B cell (primary cell): ENCODE results near the gene PIK3AP1. TPM values are rescaled to one million over a fixed set of nuclear protein-coding genes. Genes with fewer than 3 reads are reported as not detected.

ENCODE experiments used
- ATAC-seq: fragments of 200-7000 bp; cut with Tn5 transposase; one replicate; pipeline ENCODE4 v1.10.0; 2021; ENCODE audit warnings: low read depth, mild to moderate bottlenecking, moderate number of reproducible peaks, moderate library complexity
- CTCF ChIA-PET: fragments of 350-600 bp; sonication (Branson Sonifier 250); formaldehyde crosslinking; loops from one replicate; lab custom pipeline; 2021; ENCODE audit warnings: antibody characterized with exemption, inconsistent platforms; lab: Charles Lee
- POLR2A ChIA-PET: fragments of 350-600 bp; sonication (Branson Sonifier 250); formaldehyde crosslinking; loops from one replicate; lab custom pipeline; 2021; ENCODE audit warnings: antibody characterized with exemption; lab: Charles Lee
- DNase-seq: peaks from one replicate; pipeline ENCODE4 v3.0.0; 2013
- H2AFZ ChIP-seq: 2 replicates; pipeline ENCODE4 v1.6.1; 2012; ENCODE audit warnings: mild to moderate bottlenecking, low read depth, low read length; ENCODE audit not compliant: insufficient read depth, poor library complexity, severe bottlenecking
- H3K27ac ChIP-seq, 2 donors: 1 replicate in 1 of 2; 2 replicates in 1 of 2; pipeline ENCODE4 v1.5.1; 2012 to 2013; ENCODE audit warnings: low read length in 2 of 2, mild to moderate bottlenecking in 2 of 2, moderate library complexity in 1 of 2
- H3K27me3 ChIP-seq, 4 experiments: fragments of 200-600 bp in 1 of 4; sonication (generic) in 1 of 4; replicated peaks in 1 of 4; 1 replicate in 2 of 4; 2 replicates in 2 of 4; pipeline versions ENCODE4 v1.6.1 to v1.7.0; 2013 to 2016; ENCODE audit warnings: low read length in 3 of 4, mild to moderate bottlenecking in 2 of 4, mixed read lengths in 1 of 4, moderate library complexity in 1 of 4; ENCODE audit not compliant: insufficient read depth in 4 of 4, control insufficient read depth in 3 of 4; ENCODE audit errors: control extremely low read depth in 1 of 4
- H3K36me3 ChIP-seq, 2 experiments: replicated peaks in 1 of 2; 1 replicate in 1 of 2; 2 replicates in 1 of 2; pipeline versions ENCODE4 v1.6.1 to v1.7.1; 2013; ENCODE audit warnings: low read length in 1 of 2; ENCODE audit not compliant: insufficient read depth in 2 of 2, control insufficient read depth in 1 of 2; ENCODE audit errors: control extremely low read depth in 1 of 2, extremely low read depth in 1 of 2
- H3K4me1 ChIP-seq, 2 donors: fragments of 200-600 bp in 1 of 2; sonication (generic) in 1 of 2; 1 replicate in 1 of 2; 2 replicates in 1 of 2; pipeline versions ENCODE4 v1.5.1 to v1.6.1; 2013 to 2017; ENCODE audit warnings: low read length in 2 of 2; ENCODE audit not compliant: control insufficient read depth in 2 of 2, insufficient read depth in 2 of 2
- H3K4me2 ChIP-seq: replicated peaks from 2 replicates; pipeline ENCODE3; 2012; ENCODE audit warnings: mild to moderate bottlenecking, low read depth, low read length; ENCODE audit not compliant: poor library complexity, severe bottlenecking
- H3K4me3 ChIP-seq, 5 experiments: fragments of 200-600 bp in 1 of 5; sonication (generic) in 1 of 5; 1 replicate in 3 of 5; 2 replicates in 2 of 5; pipeline versions ENCODE4 v1.5.1 to v1.7.0; 2011 to 2016; ENCODE audit warnings: low read length in 4 of 5, mild to moderate bottlenecking in 4 of 5, low read depth in 2 of 5, control low read depth in 1 of 5, moderate library complexity in 1 of 5; ENCODE audit not compliant: insufficient read depth in 1 of 5; ENCODE audit errors: control extremely low read depth in 1 of 5, extremely low read depth in 1 of 5
- H3K79me2 ChIP-seq: fragments of 200-600 bp; sonication (generic); one replicate; pipeline ENCODE4 v1.6.0; 2016; ENCODE audit warnings: low read length; ENCODE audit not compliant: control insufficient read depth, insufficient read depth
- H3K9ac ChIP-seq: fragments of 200-600 bp; sonication (generic); 2 replicates; pipeline ENCODE4 v1.6.1; 2017; ENCODE audit warnings: mild to moderate bottlenecking, low read length, moderate library complexity
- H3K9me3 ChIP-seq, 3 donors: one replicate each; pipeline versions ENCODE4 v1.6.1 to v1.7.1; 2013; ENCODE audit warnings: low read length in 2 of 3; ENCODE audit not compliant: control insufficient read depth in 2 of 3, insufficient read depth in 1 of 3; ENCODE audit errors: control extremely low read depth in 1 of 3
- H4K20me1 ChIP-seq: 2 replicates; pipeline ENCODE4 v1.6.0; 2012; ENCODE audit warnings: mild to moderate bottlenecking, low read length; ENCODE audit not compliant: insufficient read depth, control insufficient read depth, poor library complexity, severe bottlenecking
- H3K27ac Mint-ChIP-seq: one replicate; pipeline ENCODE4 v1.8.0; 2021; ENCODE audit warnings: mixed read lengths
- H3K27me3 Mint-ChIP-seq: one replicate; pipeline ENCODE4 v1.8.0; 2021; ENCODE audit warnings: mixed read lengths
- H3K4me1 Mint-ChIP-seq: one replicate; pipeline ENCODE4 v1.8.0; 2021; ENCODE audit warnings: mixed read lengths
- H3K4me3 Mint-ChIP-seq: one replicate; pipeline ENCODE4 v1.8.0; 2021; ENCODE audit warnings: mixed read lengths
- H3K9me3 Mint-ChIP-seq: one replicate; pipeline ENCODE4 v1.8.0; 2022; ENCODE audit warnings: mixed read lengths; ENCODE audit not compliant: insufficient read depth
- CTCF ChIP-seq: fragments of 200-600 bp; IDR thresholded peaks from one replicate; pipeline ENCODE4 v1.8.0; 2022; ENCODE audit warnings: antibody characterized with exemption, mild to moderate bottlenecking
- EZH2 ChIP-seq: IDR thresholded peaks from 2 replicates; pipeline ENCODE4 v1.6.1; 2012; ENCODE audit warnings: borderline replicate concordance, low read depth, mild to moderate bottlenecking, moderate library complexity, low read length; ENCODE audit not compliant: insufficient read depth, poor library complexity, severe bottlenecking
- WGBS: methylation state at CpG from one replicate; pipeline ENCODE4 v1.1.5; 2013; ENCODE audit warnings: missing lambda C conversion rate; ENCODE audit not compliant: insufficient coverage; 5-methylcytosine and 5-hydroxymethylcytosine counted together
- intact Hi-C: fragments of 100-400 bp; cut with micrococcal nuclease; formaldehyde crosslinking; loops from one replicate; pipeline ENCODE4 v1.10.0; 2022
- polyA plus RNA-seq: library from polyadenylated mRNA; depleted of rRNA; stranded (reverse); fragments of >200 nt; gene quantifications from 2 replicates; pipeline ENCODE4 v1.2.3, GENCODE V29; 2012
- total RNA-seq, 2 donors: library from RNA; stranded (reverse); fragments of 120-200 nt in 1 of 2; gene quantifications; 1 replicate in 1 of 2; 2 replicates in 1 of 2; pipeline versions ENCODE4 v1.2.3 to v1.2.4, GENCODE V29; 2013 to 2022

The PIK3AP1 gene
- total and polyA plus RNA-seq, 2 donors (not counting 1 experiment from before 2014, with no cell fraction given), result 125 to 130 TPM

- Mint-ChIP-seq H3K27me3 (no peaks in the 10 kb centered on the region), H3K4me3 (no peak overlapping the region), H3K27ac (no peak overlapping the region), H3K9me3 (no peaks in the 10 kb centered on the region), H3K4me1 (peaks cover 52% of the 10 kb centered on the region)
- Histone ChIP-seq H2AFZ (no peak overlapping the region), H3K9me3 (no peaks in the 10 kb centered on the region), H3K9ac (no peak overlapping the region), H3K4me2 (no peak overlapping the region), H3K4me3 (no peak overlapping the region), H3K36me3 (peaks cover 0 to 3% of the 10 kb centered on the region in 2 experiments), H4K20me1 (peaks cover 53% of the 10 kb centered on the region), H3K79me2 (peaks cover 94% of the 10 kb centered on the region), H3K27ac (no peak overlapping the region), H3K27me3 (no peaks in the 10 kb centered on the region), H3K4me1 (peaks cover 6 to 19% of the 10 kb centered on the region in 2 donors)
- intact Hi-C loops, result no loop called here
- no peak for ATAC-seq
- no peak for DNase-seq
- ChIA-PET CTCF (no interaction called here), POLR2A (no interaction called here)
- 100% methylated on average over 1 of the region's 4 CpGs for WGBS
- TF ChIP-seq EZH2, result no peak
- no peak for TF ChIP-seq CTCF
Measured at GRCh38 chr10:96578022-96578421, 142.3 kb downstream of the PIK3AP1 start.

DNA sequence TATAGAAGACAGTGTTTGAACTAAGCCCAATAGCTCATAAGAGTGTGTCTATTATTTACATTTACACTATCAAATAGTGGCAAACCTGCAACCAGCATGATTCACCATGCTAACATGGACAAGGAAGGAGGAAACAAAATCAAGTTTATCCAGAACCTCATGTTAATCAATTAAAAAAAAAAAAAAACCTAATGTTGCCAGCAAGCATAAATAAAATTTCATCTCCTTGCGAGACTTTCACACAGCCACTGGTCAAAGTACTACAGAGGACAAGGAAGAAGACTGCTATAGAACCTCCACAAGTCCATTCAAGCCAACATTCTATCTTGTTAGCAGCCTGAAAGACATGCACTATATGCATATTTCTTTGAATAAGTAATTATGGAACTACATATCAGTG lies 143.2 kb downstream of the PIK3AP1 start:
- no peak for TF ChIP-seq CTCF
- TF ChIP-seq EZH2, result no peak
- ATAC-seq, result no peak
- no peak overlapping the region for H3K4me3 Mint-ChIP-seq
- WGBS, result no CpG with 5 or more reads among the region's 1 CpG
- Histone ChIP-seq H2AFZ (no peak overlapping the region), H3K4me1 (peaks cover 6 to 18% of the 10 kb centered on the region in 2 donors), H3K9me3 (no peaks in the 10 kb centered on the region), H3K4me3 (no peak overlapping the region), H4K20me1 (peaks cover 53% of the 10 kb centered on the region), H3K79me2 (peaks cover 94% of the 10 kb centered on the region), H3K27me3 (no peaks in the 10 kb centered on the region), H3K9ac (no peak overlapping the region), H3K27ac (no peak overlapping the region), H3K36me3 (peaks cover 0 to 3% of the 10 kb centered on the region in 2 experiments), H3K4me2 (peak overlapping the region; percentile 29)
- H3K27ac Mint-ChIP-seq, result no peak overlapping the region
- H3K4me1 Mint-ChIP-seq, result peaks cover 52% of the 10 kb centered on the region
- no peaks in the 10 kb centered on the region for H3K9me3 Mint-ChIP-seq
- POLR2A ChIA-PET, result no interaction called here
- no peak for DNase-seq
- H3K27me3 Mint-ChIP-seq, result no peaks in the 10 kb centered on the region
- intact Hi-C loops, result no loop called here
- CTCF ChIA-PET, result interaction anchor here (0.7 kb wide), 1 partner anchor 63 kb away, joined by 3 read pairs; no protein-coding TSS in a partner anchor
